GM19240 (cell line): ENCODE data around the gene MAST1.
"Not testable (repeated sequence)": the region's sequence is repeated elsewhere in the genome, so short reads cannot be mapped to it uniquely, and the experiment has no call there.

Experiments
- DNase-seq: peaks from one replicate; pipeline ENCODE4 v3.0.0; 2011; ENCODE audit warnings: low spot score; ENCODE audit not compliant: insufficient read length

Gene MAST1

DNA sequence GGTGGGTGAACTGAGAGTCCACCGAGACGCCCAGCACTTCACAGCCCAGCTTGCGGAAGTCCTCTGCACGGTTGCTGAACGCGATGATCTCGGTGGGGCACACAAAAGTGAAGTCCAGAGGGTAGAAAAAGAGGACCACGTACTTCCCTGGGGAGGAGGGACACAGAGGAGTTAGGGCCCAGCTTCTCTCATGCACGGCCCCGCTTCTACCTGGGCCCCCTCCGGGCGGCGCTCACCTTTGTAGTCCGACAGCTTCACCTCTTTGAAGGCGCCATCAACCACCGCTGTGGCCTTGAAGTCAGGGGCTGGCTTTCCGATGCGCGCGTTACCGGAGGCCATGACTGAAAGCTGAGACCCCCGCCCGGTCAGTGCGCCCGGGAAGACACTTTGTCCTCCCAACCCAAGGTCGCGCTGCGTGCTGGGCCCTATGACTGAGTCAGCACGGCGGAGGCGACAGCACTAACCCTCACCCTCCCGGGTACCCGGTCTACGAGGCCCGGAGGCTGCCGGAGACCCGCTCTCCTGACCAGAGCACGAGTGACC, 37.3 kb upstream of the MAST1 start:
- DNase-seq = no peak

GRCh38 chr19:12801466-12802266, 36.6 kb upstream of the MAST1 start, which contains the start of the genes PRDX2 and THSD8:
TSS of gene PRDX2 (minus strand) at chr19:12801800. CDS start at chr19:12801261, 539 bp downstream.
TSS of gene THSD8 (plus strand) at chr19:12802069. CDS start at chr19:12802072, 3 bp downstream.
- DNase-seq = no peak

GRCh38 chr19:12802267-12803106, 35.8 kb upstream of the MAST1 start:
- DNase-seq = no peak

- DNase-seq = no peak
Measured at GRCh38 chr19:12804051-12804450, 34.3 kb upstream of the MAST1 start.

DNA sequence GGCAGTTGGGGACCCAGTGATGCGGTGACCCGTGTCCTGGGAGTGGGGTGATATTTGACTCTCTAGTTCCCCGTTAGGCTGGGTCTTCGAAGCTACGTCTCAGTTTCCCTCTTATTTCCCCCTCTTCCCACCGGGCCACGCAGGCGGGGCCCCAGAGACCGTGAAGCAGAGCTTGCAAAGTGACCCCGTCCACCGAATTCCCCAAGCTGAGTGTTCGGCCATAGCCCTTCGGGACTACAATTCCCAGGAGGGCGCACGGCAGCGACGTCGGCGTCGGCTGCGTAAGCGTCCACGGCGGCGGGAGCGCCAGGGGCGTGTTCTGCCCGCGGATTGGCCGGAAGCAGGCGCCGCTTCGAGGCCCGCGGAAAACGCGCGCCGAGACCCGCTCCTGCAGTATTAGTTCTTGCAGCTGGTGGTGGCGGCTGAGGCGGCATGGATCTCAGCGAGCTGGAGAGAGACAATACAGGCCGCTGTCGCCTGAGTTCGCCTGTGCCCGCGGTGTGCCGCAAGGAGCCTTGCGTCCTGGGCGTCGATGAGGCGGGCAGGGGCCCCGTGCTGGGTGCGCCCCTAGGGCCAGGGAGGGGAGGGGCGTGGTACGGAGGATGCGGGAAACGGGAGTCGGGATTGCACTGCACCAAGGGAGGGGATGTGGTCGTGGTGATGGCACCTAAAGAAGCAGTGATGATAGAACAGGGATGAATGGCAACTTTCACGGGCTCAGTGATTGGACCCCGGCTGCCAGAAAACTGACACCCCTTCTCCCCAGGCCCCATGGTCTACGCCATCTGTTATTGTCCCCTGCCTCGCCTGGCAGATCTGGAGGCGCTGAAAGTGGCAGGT, 31.9 kb upstream of the MAST1 start, which contains the start of gene RNASEH2A:
Gene RNASEH2A, plus strand, starts transcription at position 343 of the 840 bp plus-strand sequence. Its CDS starts 90 bp downstream, at position 433.
- peak; percentile 96 for DNase-seq

- no peak for DNase-seq
Measured at GRCh38 chr19:12815088-12815487, 23.2 kb upstream of the MAST1 start.

DNA sequence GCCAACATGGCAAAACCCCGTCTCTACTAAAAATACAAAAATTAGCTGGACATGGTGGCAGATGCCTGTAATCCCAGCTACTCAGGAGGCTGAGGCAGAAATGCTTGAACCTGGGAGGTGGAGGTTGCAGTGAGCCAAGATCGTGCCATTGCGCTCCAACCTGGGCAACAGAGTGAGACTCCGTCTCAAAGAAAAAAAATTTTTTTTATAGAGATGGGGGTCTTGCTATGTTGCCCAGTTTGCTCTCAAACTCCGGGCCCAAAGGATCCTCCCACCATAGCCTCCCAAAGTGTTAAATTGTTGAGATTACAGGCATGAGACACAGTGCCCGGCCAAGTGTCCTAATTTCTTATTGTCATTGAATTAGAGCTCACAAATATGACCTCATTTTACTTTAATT, 21.1 kb upstream of the MAST1 start:
- not testable (repeated sequence) for DNase-seq

DNA sequence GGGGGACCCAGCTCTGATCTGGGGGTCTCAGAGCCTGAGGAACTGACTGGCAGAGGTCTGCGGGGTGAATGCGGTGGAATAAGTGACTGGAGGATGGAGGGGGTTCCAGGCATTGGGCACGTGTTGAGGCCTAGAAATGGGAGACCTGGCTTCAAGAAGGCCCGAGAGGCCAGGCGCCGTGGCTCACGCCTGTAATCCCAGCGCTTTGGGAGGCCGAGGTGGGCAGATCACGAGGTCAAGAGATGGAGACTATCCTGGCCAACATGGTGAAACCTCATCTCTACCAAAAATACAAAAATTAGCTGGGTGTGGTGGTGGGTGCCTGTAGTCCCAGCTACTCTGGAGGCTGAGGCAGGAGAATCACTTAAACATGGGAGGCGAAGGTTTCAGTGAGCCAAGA, 20.5 kb upstream of the MAST1 start:
- DNase-seq = not testable (repeated sequence)

DNA sequence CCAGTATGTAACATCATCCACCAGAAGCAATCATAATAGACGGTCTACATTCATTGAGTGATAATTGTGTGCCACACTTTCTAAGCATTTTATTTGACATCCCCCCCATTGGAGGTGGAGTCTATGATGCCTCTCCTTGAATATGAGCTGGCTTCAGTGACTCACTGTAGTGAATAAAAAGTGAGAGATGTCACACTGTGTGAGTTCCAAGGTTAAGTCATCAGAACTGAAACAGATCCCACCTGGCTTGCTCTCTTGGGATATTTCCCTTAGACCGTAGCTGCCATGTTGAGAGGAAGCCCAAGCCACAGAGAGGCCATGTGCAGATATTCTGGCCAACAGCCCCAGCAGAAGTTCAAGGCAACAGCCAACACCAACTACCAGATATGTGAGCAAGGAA, 16.6 kb upstream of the MAST1 start:
- no peak for DNase-seq

GRCh38 chr19:12825254-12826131, 12.8 kb upstream of the MAST1 start:
- no peak for DNase-seq

DNA sequence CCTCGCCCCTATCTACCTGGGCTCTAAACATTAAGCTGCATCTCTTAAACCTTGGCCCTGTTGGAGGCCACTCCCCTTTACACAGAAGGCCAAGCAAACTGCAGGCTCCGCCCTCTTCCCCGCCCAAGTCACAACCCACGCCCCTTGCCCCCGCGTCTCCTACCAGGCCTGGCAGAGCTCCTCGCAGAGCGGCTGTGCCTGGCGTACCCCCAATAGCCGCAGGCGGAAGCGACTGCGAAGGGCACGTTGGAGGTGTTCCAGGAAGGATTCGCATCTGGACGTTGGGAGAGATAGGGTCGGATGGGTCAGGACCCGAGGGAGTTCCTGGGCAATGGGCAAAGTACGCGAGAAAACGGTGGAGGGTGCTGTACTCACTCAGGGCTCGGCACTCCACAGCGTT, 9.8 kb upstream of the MAST1 start:
- no peak for DNase-seq

DNA sequence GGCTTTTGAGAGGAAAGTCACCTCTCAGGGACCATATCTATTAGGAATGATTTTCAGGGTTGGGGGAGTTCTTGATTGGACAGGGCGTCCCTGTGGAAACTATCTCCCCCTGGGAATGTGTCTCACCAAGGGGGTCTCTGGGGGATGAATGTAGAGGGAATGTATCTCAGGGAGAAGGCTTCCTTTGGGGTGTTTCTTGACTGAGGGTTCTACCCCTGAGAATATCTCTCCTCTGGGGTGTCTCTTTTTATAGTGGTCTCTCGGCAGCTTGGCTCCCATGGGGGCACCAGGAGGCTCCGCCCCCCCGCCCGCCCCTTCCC, 4.9 kb upstream of the MAST1 start:
- no peak for DNase-seq

GRCh38 chr19:12833738-12834565, 4.4 kb upstream of the MAST1 start:
- DNase-seq = no peak

- no peak for DNase-seq
Measured at GRCh38 chr19:12834566-12834943, 3.8 kb upstream of the MAST1 start, which contains the start of gene RTBDN. TSS of gene RTBDN (minus strand) at chr19:12834579. CDS start at chr19:12829979, 4,600 bp downstream.

DNA sequence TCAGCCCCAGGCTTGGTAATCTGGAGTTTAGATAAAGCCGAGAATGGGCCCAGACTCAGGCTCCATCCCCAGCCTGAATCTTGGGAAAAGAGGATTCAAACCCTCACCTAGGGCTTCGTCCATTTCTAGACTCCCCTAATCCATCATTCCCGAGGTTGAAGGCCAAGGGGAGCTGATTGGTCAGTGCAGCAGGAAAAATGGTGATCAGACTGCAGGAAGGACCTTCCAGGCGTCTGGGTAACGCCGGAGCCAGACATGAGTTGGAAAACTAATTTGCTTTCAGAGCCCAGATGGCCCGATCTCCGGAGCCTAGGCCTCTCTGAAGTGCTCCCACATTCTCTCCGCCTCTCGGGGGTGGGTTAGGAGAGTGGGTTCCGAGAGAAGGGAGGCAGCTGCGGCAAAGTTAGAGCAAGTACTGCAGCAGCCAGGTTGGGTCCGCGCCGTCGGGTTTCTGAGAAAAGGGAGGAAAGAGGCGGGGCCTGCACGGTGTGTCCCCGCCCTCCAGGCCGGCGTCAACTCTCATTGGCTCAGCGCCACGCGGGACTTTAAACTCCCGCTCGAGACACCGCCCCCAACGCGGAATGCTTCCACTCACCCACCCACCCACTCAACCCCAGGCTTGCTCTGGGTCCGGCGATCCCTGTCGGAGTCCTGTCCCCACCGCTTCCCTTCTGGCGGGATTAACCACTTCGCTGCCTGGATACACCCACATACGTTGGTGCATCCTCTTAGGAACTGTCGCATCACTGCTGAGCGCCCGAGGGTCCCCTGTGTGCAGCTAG, 3.1 kb upstream of the MAST1 start:
- DNase-seq = no peak

DNA sequence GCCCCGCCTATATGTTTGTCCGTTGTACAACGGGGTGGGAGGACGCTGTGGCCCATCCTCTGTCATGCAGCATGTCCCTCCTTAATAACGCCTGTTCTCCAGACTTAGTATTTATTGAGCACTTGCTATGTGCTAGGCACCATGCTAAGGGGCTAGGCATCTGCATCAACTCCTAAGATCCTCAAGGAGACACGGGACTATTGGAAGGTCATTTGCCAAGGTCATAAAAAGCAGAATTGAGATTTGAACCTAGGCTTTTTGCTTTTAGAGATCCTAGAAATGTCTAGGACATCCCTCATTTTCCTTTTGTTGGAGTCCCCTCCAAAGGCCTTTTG, 1.8 kb upstream of the MAST1 start:
- no peak for DNase-seq

- no peak for DNase-seq
Measured at GRCh38 chr19:12837225-12837624, 1.1 kb upstream of the MAST1 start.

DNA sequence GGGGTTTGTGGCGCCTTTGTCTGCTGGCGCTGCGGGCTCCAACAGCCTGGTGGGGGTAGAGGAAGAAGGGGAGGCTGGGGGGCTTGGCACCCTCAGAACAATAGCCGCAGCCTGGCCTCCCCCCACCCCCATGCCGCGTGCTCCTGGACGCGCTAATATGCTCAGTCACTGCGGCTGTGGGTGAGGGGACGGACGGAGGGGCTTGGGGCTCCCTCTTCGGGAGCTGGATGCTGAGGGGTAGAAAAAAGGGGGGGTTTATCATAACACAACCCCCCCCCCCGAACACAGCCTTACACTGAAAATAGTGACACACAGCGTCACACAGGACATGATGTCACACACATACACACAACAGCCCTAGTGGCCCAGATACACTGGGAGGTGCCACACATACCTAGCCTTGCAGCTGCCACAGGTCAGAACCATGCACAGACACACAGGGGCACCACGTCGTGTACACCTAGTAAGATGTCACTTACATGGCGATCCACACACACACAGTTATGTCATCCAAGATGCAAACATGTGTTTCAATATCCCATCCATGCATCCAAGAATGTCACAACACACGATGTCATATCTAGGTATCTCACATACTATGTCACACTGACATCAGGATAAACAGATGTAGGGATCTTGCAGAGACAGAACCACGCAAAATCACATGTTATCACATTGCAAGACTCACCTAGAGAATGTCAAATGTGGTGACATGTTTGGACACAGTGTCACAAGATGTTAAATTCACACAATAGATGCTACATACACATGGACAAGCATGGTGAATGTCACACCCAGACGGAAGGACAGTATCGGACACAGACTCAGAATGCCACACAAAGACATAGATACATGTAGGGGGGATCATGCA, 806 bp downstream of the MAST1 start:
- no peak for DNase-seq
